Astrocyte (in vitro differentiated cells and primary cell): ENCODE measurements around the gene RNLS.

ENCODE experiments used
- EZH2 ChIP-seq: IDR thresholded peaks from 2 replicates; pipeline ENCODE4 v1.6.1; 2012; ENCODE audit warnings: mild to moderate bottlenecking, low read length, inconsistent platforms; ENCODE audit not compliant: insufficient read depth
- TF ChIP-seq, protein P1 (sequence below): IDR thresholded peaks from 2 replicates; pipeline ENCODE4 v1.5.1; 2011; ENCODE audit warnings: low read depth, mild to moderate bottlenecking, inconsistent platforms, low read length, moderate library complexity; ENCODE audit not compliant: insufficient read depth

DNA sequence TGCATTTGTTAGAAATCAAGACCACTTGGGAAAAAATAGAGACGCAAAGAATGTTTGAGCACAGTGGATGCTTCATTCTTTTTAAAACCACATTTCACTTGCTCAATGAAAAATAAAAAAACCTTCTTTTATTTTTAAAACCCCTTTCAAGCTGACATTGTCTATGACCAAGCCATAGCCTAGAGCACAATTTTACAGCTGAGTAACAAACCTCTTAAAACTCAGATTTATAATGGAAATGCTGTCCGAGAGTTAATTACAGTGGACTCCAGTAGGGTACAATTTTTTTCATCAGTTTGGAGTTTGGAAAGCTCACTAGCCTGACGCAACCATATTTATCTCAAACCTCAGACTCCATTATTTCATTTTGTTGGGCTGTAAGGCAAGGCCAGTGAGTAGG, 116.3 kb downstream of the RNLS start:
- TF ChIP-seq, protein P1, sequence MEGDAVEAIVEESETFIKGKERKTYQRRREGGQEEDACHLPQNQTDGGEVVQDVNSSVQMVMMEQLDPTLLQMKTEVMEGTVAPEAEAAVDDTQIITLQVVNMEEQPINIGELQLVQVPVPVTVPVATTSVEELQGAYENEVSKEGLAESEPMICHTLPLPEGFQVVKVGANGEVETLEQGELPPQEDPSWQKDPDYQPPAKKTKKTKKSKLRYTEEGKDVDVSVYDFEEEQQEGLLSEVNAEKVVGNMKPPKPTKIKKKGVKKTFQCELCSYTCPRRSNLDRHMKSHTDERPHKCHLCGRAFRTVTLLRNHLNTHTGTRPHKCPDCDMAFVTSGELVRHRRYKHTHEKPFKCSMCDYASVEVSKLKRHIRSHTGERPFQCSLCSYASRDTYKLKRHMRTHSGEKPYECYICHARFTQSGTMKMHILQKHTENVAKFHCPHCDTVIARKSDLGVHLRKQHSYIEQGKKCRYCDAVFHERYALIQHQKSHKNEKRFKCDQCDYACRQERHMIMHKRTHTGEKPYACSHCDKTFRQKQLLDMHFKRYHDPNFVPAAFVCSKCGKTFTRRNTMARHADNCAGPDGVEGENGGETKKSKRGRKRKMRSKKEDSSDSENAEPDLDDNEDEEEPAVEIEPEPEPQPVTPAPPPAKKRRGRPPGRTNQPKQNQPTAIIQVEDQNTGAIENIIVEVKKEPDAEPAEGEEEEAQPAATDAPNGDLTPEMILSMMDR = no peak
- no peak for TF ChIP-seq EZH2
